CD4-positive, alpha-beta T cell treated with Interleukin-17A for 1 hour (primary cell): ENCODE measurements around the gene ACTR1A.

ENCODE experiments used
- DNase-seq: peaks from one replicate; pipeline ENCODE4 v3.0.0-alpha.2; 2020

Gene ACTR1A

GRCh38 chr10:102452672-102453340 lies 49.7 kb downstream of the ACTR1A start:
- peak; percentile 41 for DNase-seq

GRCh38 chr10:102451105-102451969 lies 51.2 kb downstream of the ACTR1A start, which contains the start of gene C10orf95:
Gene C10orf95, minus strand, starts transcription at chr10:102451543. Its CDS starts 450 bp downstream, at chr10:102451093.
- no peak for DNase-seq

- DNase-seq: peak; percentile 92
These were observed 52.0 kb downstream of the ACTR1A start for GRCh38 chr10:102450374-102451104.

- no peak for DNase-seq
These were observed 52.5 kb downstream of the ACTR1A start for GRCh38 chr10:102450124-102450373.

- DNase-seq: peak; percentile 92
These were observed 53.0 kb downstream of the ACTR1A start for GRCh38 chr10:102449321-102450123.

DNA sequence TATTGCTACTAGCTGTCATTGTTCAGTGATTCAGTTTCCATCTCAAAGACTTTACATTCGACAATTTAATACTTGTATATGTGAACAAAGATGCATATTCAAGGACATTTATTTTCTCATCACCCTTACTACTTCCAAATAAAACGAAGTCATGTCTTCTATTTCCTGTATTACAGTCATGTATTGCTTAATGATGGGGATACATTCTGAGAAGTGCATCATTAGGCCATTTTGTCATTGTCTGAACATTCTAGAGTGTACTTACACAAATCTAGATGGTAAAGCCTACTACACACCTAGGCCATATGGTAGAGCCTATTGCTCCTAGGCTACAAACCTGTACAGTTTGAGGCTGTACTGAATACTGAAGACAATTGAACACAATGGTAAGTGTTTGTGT lies 57.7 kb downstream of the ACTR1A start:
- no peak for DNase-seq

GRCh38 chr10:102438374-102438773 lies 64.1 kb downstream of the ACTR1A start:
- no peak for DNase-seq

- DNase-seq: no peak
These were observed 65.0 kb downstream of the ACTR1A start for GRCh38 chr10:102437515-102437914.

DNA sequence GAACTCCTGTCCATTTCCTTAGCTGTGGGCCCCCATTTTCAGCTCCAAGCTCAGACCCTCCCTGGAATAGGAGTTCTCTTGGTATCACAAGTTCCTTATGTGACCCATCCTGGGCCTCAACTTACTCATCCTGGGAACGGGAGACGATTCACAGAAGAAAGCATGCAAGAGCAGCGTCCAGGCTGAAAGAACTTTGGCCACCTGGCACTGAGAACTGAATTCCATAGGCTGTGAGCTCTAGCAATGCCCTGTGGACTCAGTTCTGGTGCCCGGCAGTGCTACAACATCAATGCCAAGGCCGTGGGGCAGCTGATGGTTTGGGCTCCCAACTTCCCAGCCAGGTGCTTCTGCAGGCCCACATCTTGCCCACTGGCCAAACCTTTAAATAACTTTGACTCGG lies 66.2 kb downstream of the ACTR1A start:
- DNase-seq: no peak

- DNase-seq: peak; percentile 46
These were observed 66.8 kb downstream of the ACTR1A start for GRCh38 chr10:102435529-102436233.

GRCh38 chr10:102435133-102435497 lies 67.4 kb downstream of the ACTR1A start:
- no peak for DNase-seq

DNA sequence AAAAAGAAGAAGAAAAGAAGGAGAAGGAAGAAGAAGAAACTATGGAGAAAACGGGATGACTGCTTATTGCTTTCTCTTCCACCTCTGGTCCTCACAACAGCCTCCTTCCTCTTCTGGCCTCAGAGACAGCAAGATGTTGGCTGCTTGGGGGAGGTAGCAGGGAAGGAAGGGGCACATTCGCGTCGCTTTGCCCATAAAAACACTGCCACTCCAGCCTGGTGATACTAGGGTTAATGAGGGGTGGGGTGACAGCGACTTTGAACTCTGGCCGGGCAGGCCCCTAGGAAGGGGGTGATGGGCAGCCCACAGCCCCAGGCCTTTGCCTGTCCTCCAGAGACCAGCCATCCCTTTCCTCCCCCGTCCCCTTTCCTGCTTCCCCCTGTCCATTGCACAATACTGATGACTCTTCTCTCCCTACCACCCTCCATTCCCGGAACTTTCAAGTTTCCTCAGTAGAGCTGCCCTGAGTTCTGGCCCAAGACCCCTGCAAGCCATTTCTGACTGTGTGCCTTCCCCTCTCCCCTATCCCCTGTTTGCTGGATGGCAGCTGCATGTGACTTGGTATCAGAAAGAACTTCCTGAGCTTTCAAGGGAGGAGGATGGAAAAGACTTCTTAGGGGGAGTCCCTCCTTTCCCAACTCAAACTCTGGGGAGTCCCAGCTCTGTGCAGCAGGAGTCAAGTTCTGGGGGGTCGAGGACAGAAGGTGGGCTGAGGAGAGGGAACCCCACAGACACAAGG lies 67.9 kb downstream of the ACTR1A start:
- no peak for DNase-seq

GRCh38 chr10:102433619-102434046 lies 68.9 kb downstream of the ACTR1A start:
- no peak for DNase-seq

GRCh38 chr10:102432162-102432950 lies 70.2 kb downstream of the ACTR1A start, which contains the start of gene CUEDC2:
Gene CUEDC2, minus strand, starts transcription at chr10:102432574. Its CDS starts 7,386 bp downstream, at chr10:102425188.
- peak; percentile 97 for DNase-seq

DNA sequence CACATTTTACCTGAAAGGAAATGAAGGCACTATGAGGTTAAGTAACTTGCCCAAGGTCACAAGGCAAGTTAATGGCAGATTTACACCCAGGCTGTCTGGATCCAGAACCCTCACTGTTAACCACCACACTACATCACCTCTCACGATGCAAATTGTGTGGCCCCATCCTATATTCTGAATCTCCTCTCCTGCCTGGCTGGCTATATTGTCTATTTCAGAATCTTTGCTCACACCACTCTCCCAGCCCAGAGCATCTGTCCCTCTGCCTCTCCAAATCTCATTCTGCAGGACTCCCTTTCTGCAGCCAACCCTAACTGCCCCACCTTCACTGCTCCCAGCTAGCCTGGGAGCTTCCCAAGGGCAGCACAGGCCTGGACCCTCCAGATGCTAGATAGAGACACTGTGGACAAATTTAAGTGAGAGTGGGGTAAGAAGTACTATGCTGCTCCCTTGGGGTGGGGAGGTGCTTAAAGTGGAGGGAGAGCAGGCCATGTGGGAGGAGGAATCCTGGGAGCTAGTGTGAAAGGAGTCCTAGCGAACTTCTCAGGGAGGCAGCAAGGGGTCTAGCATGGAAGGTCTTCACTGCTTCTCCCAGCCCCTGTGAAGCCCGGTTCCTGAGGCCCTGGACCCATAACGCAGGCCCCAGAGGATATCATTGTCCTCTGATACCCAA lies 70.9 kb downstream of the ACTR1A start:
- no peak for DNase-seq

- no peak for DNase-seq
These were observed 73.0 kb downstream of the ACTR1A start for GRCh38 chr10:102429468-102429867.
